Keratinocyte (primary cell): ENCODE results near the gene ERICH4. TPM values are rescaled to one million over a fixed set of nuclear protein-coding genes. Genes with fewer than 3 reads are reported as not detected.

Experiments
- DNase-seq: peaks from one replicate; pipeline ENCODE4 v3.0.0-alpha.2; 2011; ENCODE audit warnings: low read depth, missing footprints, low spot score
- FAIRE-seq: peaks from 2 replicates; lab custom pipeline; 2011; peaks lifted over from hg19 to GRCh38; lab: Jason Lieb, UNC
- H2AFZ ChIP-seq: 2 replicates; pipeline ENCODE4 v1.6.0; 2012; ENCODE audit warnings: low read length, control low read depth, inconsistent platforms; ENCODE audit not compliant: control insufficient read depth
- H3K27ac ChIP-seq: 2 replicates; pipeline ENCODE4 v1.5.1; 2011; ENCODE audit warnings: low read length; ENCODE audit not compliant: control insufficient read depth, insufficient read depth
- H3K27me3 ChIP-seq: 3 replicates; pipeline ENCODE4 v1.6.0; 2011; ENCODE audit warnings: low read length; ENCODE audit not compliant: control insufficient read depth, insufficient read depth; ENCODE audit errors: extremely low read depth
- H3K36me3 ChIP-seq, 2 experiments: 2 replicates in 1 of 2; 3 replicates in 1 of 2; pipeline ENCODE4 v1.5.1; 2011; ENCODE audit warnings: low read length in 2 of 2, mild to moderate bottlenecking in 1 of 2; ENCODE audit not compliant: control insufficient read depth in 2 of 2, insufficient read depth in 2 of 2; ENCODE audit errors: extremely low read depth in 1 of 2
- H3K4me1 ChIP-seq: 3 replicates; pipeline ENCODE4 v1.5.1; 2011; ENCODE audit warnings: low read length; ENCODE audit not compliant: control insufficient read depth, insufficient read depth; ENCODE audit errors: extremely low read depth
- H3K4me2 ChIP-seq: 3 replicates; pipeline ENCODE4 v1.6.0; 2011; ENCODE audit warnings: low read depth, low read length; ENCODE audit not compliant: control insufficient read depth, insufficient read depth; ENCODE audit errors: extremely low read depth
- H3K4me3 ChIP-seq, 3 experiments: fragments of 200-600 bp in 1 of 3; sonication (generic) in 1 of 3; 2 replicates in 2 of 3; 3 replicates in 1 of 3; pipeline ENCODE4 v1.5.1; 2011 to 2016; ENCODE audit warnings: low read length in 3 of 3, mild to moderate bottlenecking in 3 of 3, control low read depth in 2 of 3, inconsistent platforms in 1 of 3, low read depth in 1 of 3, mixed read lengths in 1 of 3, mixed run types in 1 of 3, moderate library complexity in 1 of 3; ENCODE audit not compliant: control insufficient read depth in 2 of 3, insufficient read depth in 2 of 3; ENCODE audit errors: extremely low read depth in 1 of 3
- H3K79me2 ChIP-seq: 2 replicates; pipeline ENCODE4 v1.6.0; 2012; ENCODE audit warnings: low read length; ENCODE audit not compliant: control insufficient read depth, insufficient read depth
- H3K9ac ChIP-seq: 3 replicates; pipeline ENCODE4 v1.6.0; 2011; ENCODE audit warnings: low read length; ENCODE audit not compliant: control insufficient read depth, insufficient read depth; ENCODE audit errors: extremely low read depth
- H3K9me1 ChIP-seq: 3 replicates; pipeline ENCODE4 v1.6.0; 2011; ENCODE audit warnings: low read length; ENCODE audit not compliant: control insufficient read depth, insufficient read depth; ENCODE audit errors: extremely low read depth
- H3K9me3 ChIP-seq: 2 replicates; pipeline ENCODE4 v1.5.1; 2012; ENCODE audit warnings: low read depth, low read length; ENCODE audit not compliant: control insufficient read depth
- H4K20me1 ChIP-seq: 3 replicates; pipeline ENCODE4 v1.6.0; 2011; ENCODE audit warnings: low read length; ENCODE audit not compliant: control insufficient read depth, insufficient read depth; ENCODE audit errors: extremely low read depth
- CTCF ChIP-seq, 3 experiments: IDR thresholded peaks in 1 of 3; conservative IDR thresholded peaks in 1 of 3; optimal IDR thresholded peaks in 1 of 3; 2 replicates in 2 of 3; 3 replicates in 1 of 3; pipeline versions ENCODE3 to v1.5.1; 2011; ENCODE audit warnings: low read length in 3 of 3, mild to moderate bottlenecking in 3 of 3, moderate library complexity in 2 of 3, control low read depth in 1 of 3, inconsistent platforms in 1 of 3; ENCODE audit not compliant: insufficient read depth in 2 of 3; ENCODE audit errors: extremely low read depth in 1 of 3
- EZH2 ChIP-seq: IDR thresholded peaks from one replicate; pipeline ENCODE4 v1.6.1; 2012; ENCODE audit warnings: inconsistent platforms, mild to moderate bottlenecking, low read length, moderate library complexity
- dilution Hi-C: fragments of 300-500 bp; cut with MboI; formaldehyde crosslinking; loops from one replicate; pipeline ENCODE4 v1.7.0; 2020; ENCODE audit warnings: low sequenced_read_pairs; ENCODE audit not compliant: extremely low pct_ligation_motif_present
- polyA plus RNA-seq, 5 experiments: library from polyadenylated mRNA; depleted of rRNA in 3 of 5; stranded (reverse) in 3 of 5; stranded (forward) in 1 of 5; unstranded in 1 of 5; fragments of >200 nt; gene quantifications; 1 replicate in 1 of 5; 2 replicates in 3 of 5; 3 replicates in 1 of 5; pipeline versions ENCODE4 v1.2.1 to v1.2.3, GENCODE V29; 2011 to 2012; ENCODE audit warnings: missing spikeins in 2 of 5, low read depth in 1 of 5, low replicate concordance in 1 of 5

The ERICH4 gene
- polyA plus RNA-seq, 1 donor (not counting 4 experiments of a cell fraction or from before 2014, with no cell fraction given): not detected

DNA sequence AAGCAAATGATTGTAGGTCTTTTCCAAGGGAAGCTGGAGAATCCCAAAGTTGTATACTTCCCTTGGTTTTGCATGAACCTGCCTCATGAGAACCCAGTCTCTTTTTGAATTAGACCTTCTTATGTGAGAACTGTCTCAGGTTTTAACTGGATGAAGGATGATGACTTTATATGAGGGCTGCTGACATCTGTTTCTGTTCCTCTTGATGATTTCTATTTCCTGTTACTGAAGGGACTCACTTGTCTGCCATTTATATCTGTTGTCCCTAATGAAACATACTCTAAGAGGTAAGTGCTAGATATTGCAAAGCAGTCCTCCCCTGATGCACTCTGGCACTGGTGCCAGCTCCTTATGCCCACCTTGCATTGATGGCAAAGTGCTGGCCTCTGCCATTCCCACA, 33.6 kb downstream of the ERICH4 start:
- Histone ChIP-seq H3K9me1 (no peaks in the 10 kb centered on the region), H3K4me1 (no peaks in the 10 kb centered on the region), H3K9me3 (no peaks in the 10 kb centered on the region), H3K4me3 (no peak overlapping the region), H3K27me3 (peaks cover 4% of the 10 kb centered on the region), H2AFZ (no peak overlapping the region), H3K9ac (no peak overlapping the region), H3K27ac (no peak overlapping the region), H3K36me3 (no peaks in the 10 kb centered on the region), H3K4me2 (no peak overlapping the region), H4K20me1 (no peaks in the 10 kb centered on the region), H3K79me2 (no peaks in the 10 kb centered on the region)
- dilution Hi-C loops: no loop called here
- FAIRE-seq (no peak), DNase-seq (no peak)
- TF ChIP-seq EZH2 (no peak), CTCF (optimal IDR thresholded peaks at IDR 0.05 in 1 of 3, IDR thresholded peaks at IDR 0.05 in 1 of 3, conservative IDR thresholded peaks at IDR 0.05 in 1 of 3; ENCODE audit: extremely low read depth in 1 of 3, insufficient read depth in 2 of 3, low read length in 3 of 3) (no peak)

DNA sequence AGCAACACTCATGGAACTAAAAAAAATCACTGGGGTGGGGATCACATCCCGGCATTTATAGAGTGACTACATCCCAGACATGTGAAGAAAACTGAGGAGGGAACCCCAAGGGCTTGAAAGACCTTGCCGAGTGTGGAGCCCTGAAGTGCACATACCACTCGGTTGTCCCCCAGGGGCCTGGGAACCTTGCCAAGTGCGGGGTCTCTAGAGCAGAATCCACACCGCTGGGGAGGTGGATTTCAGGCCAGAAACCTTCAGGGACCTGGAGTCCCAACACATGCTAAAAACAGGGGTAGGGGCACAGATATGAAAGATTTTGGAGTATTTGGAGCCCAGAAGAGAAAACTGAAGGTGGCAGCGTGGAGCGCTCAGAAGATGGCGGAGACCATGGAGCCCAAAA, 35.2 kb downstream of the ERICH4 start:
- Histone ChIP-seq H3K4me3 (no peak overlapping the region), H3K27ac (no peak overlapping the region)
- dilution Hi-C loops: no loop called here

More for the DNA sequence above, 35.2 kb downstream of the ERICH4 start:
- Histone ChIP-seq H2AFZ (no peak overlapping the region), H4K20me1 (no peaks in the 10 kb centered on the region), H3K9me1 (no peaks in the 10 kb centered on the region), H3K79me2 (no peaks in the 10 kb centered on the region), H3K27me3 (peaks cover 4% of the 10 kb centered on the region), H3K9ac (no peak overlapping the region), H3K4me1 (no peaks in the 10 kb centered on the region), H3K36me3 (no peaks in the 10 kb centered on the region), H3K4me2 (no peak overlapping the region), H3K9me3 (no peaks in the 10 kb centered on the region)
- DNase-seq (no peak), FAIRE-seq (no peak)
- no peak for TF ChIP-seq EZH2
